ENCODE data around the gene NDFIP2.
"Not testable (repeated sequence)": the region's sequence is repeated elsewhere in the genome, so short reads cannot be mapped to it uniquely, and the experiment has no call there.

DNA sequence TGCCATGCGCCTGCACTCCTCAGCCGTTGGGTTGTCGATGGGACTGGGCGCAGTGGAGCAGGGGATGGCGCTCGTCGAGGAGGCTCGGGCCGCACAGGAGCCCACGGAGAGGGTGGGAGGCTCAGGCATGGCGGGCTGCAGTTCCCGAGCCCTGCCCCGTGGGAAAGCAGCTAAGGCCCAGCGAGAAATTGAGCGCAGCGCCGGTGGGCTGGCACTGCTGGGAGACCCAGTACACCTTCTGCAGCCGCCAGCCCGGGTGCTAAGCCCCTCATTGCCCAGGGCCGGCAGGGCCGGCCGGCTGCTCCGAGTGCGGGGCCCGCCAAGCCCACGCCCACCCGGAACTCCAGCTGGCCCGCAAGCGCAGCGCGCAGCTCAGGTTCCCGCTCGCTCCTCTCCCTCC, 119.2 kb downstream of the NDFIP2 start:
- TF ChIP-seq, protein P1, sequence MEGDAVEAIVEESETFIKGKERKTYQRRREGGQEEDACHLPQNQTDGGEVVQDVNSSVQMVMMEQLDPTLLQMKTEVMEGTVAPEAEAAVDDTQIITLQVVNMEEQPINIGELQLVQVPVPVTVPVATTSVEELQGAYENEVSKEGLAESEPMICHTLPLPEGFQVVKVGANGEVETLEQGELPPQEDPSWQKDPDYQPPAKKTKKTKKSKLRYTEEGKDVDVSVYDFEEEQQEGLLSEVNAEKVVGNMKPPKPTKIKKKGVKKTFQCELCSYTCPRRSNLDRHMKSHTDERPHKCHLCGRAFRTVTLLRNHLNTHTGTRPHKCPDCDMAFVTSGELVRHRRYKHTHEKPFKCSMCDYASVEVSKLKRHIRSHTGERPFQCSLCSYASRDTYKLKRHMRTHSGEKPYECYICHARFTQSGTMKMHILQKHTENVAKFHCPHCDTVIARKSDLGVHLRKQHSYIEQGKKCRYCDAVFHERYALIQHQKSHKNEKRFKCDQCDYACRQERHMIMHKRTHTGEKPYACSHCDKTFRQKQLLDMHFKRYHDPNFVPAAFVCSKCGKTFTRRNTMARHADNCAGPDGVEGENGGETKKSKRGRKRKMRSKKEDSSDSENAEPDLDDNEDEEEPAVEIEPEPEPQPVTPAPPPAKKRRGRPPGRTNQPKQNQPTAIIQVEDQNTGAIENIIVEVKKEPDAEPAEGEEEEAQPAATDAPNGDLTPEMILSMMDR (IDR thresholded peaks at IDR 0.05; ENCODE audit: insufficient read depth, low read length) = not testable (repeated sequence)
- TF ChIP-seq, protein P2, sequence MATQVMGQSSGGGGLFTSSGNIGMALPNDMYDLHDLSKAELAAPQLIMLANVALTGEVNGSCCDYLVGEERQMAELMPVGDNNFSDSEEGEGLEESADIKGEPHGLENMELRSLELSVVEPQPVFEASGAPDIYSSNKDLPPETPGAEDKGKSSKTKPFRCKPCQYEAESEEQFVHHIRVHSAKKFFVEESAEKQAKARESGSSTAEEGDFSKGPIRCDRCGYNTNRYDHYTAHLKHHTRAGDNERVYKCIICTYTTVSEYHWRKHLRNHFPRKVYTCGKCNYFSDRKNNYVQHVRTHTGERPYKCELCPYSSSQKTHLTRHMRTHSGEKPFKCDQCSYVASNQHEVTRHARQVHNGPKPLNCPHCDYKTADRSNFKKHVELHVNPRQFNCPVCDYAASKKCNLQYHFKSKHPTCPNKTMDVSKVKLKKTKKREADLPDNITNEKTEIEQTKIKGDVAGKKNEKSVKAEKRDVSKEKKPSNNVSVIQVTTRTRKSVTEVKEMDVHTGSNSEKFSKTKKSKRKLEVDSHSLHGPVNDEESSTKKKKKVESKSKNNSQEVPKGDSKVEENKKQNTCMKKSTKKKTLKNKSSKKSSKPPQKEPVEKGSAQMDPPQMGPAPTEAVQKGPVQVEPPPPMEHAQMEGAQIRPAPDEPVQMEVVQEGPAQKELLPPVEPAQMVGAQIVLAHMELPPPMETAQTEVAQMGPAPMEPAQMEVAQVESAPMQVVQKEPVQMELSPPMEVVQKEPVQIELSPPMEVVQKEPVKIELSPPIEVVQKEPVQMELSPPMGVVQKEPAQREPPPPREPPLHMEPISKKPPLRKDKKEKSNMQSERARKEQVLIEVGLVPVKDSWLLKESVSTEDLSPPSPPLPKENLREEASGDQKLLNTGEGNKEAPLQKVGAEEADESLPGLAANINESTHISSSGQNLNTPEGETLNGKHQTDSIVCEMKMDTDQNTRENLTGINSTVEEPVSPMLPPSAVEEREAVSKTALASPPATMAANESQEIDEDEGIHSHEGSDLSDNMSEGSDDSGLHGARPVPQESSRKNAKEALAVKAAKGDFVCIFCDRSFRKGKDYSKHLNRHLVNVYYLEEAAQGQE (IDR thresholded peaks at IDR 0.05; ENCODE audit: insufficient replicate concordance, low read depth) = not testable (repeated sequence)

All from HL-60 (cell line).